Neural crest cell (in vitro differentiated cells): ENCODE data around the gene SEMA3C. TPM values are rescaled to one million over a fixed set of nuclear protein-coding genes. Genes with fewer than 3 reads are reported as not detected.
A peak's percentile ranks its signal among the peaks of the same experiment; 100 is the strongest.

Experiments
- DNase-seq: peaks from one replicate; pipeline ENCODE4 v3.0.0; 2021; ENCODE audit warnings: low read depth, mixed read lengths, low spot score
- H3K27ac Mint-ChIP-seq: one replicate; pipeline ENCODE4 v1.8.0; 2021; ENCODE audit warnings: mild to moderate bottlenecking, mixed read lengths; ENCODE audit not compliant: unreplicated experiment
- H3K27me3 Mint-ChIP-seq: 2 replicates; pipeline ENCODE4 v1.8.0; 2021; ENCODE audit warnings: low read depth, mild to moderate bottlenecking, mixed read lengths
- H3K36me3 Mint-ChIP-seq: 2 replicates; pipeline ENCODE4 v1.8.0; 2021; ENCODE audit warnings: low read depth, mild to moderate bottlenecking, mixed read lengths
- H3K4me1 Mint-ChIP-seq: 2 replicates; pipeline ENCODE4 v1.8.0; 2021; ENCODE audit warnings: mixed read lengths
- H3K4me3 Mint-ChIP-seq: one replicate; pipeline ENCODE4 v1.8.0; 2021; ENCODE audit warnings: mild to moderate bottlenecking, mixed read lengths
- H3K9me3 Mint-ChIP-seq: 2 replicates; pipeline ENCODE4 v1.8.0; 2021; ENCODE audit warnings: mixed read lengths
- CTCF ChIP-seq: fragments of 200-600 bp; sonication (generic); conservative IDR thresholded peaks from 2 replicates; pipeline ENCODE4 v1.5.0; 2021; ENCODE audit warnings: antibody characterized with exemption, mild to moderate bottlenecking
- total RNA-seq: library from RNA; stranded (reverse); gene quantifications from 2 replicates; pipeline ENCODE4 v1.2.1, GENCODE V29; 2021

Gene SEMA3C
- total RNA-seq, 1 donor from 2014 or later: 36.6 TPM

- Mint-ChIP-seq H3K36me3 (no peaks in the 10 kb centered on the region), H3K27ac (peak overlapping the region; percentile 20), H3K4me3 (peak overlapping the region; percentile 16), H3K27me3 (no peaks in the 10 kb centered on the region), H3K4me1 (peaks cover 33% of the 10 kb centered on the region), H3K9me3 (no peaks in the 10 kb centered on the region)
- DNase-seq: no peak
- no peak for TF ChIP-seq CTCF
These were observed 34.2 kb downstream of the SEMA3C start for GRCh38 chr7:80884511-80885195.

- peak overlapping the region; percentile 2 for H3K27ac Mint-ChIP-seq
- TF ChIP-seq CTCF: no peak
- peak overlapping the region; percentile 6 for H3K4me3 Mint-ChIP-seq
- H3K27me3 Mint-ChIP-seq: no peaks in the 10 kb centered on the region
- H3K9me3 Mint-ChIP-seq: no peaks in the 10 kb centered on the region
- peaks cover 42% of the 10 kb centered on the region for H3K4me1 Mint-ChIP-seq
- no peaks in the 10 kb centered on the region for H3K36me3 Mint-ChIP-seq
- no peak for DNase-seq
These were observed 35.5 kb downstream of the SEMA3C start for GRCh38 chr7:80883154-80884025.

GRCh38 chr7:80882213-80882801 is 36.5 kb downstream of the SEMA3C start:
- Mint-ChIP-seq H3K4me3 (no peak overlapping the region), H3K4me1 (peaks cover 44% of the 10 kb centered on the region), H3K27ac (no peak overlapping the region), H3K36me3 (no peaks in the 10 kb centered on the region), H3K27me3 (no peaks in the 10 kb centered on the region), H3K9me3 (no peaks in the 10 kb centered on the region)
- no peak for DNase-seq
- no peak for TF ChIP-seq CTCF

- no peaks in the 10 kb centered on the region for H3K36me3 Mint-ChIP-seq
- no peaks in the 10 kb centered on the region for H3K9me3 Mint-ChIP-seq
- H3K27me3 Mint-ChIP-seq: no peaks in the 10 kb centered on the region
- no peak for TF ChIP-seq CTCF
- no peak overlapping the region for H3K27ac Mint-ChIP-seq
- no peak for DNase-seq
- no peak overlapping the region for H3K4me3 Mint-ChIP-seq
- H3K4me1 Mint-ChIP-seq: peaks cover 49% of the 10 kb centered on the region
These were observed 37.4 kb downstream of the SEMA3C start for GRCh38 chr7:80881351-80881900.

GRCh38 chr7:80879849-80880248 is 39.0 kb downstream of the SEMA3C start:
- H3K27ac Mint-ChIP-seq: no peak overlapping the region
- H3K4me1 Mint-ChIP-seq: peaks cover 48% of the 10 kb centered on the region
- DNase-seq: no peak
- TF ChIP-seq CTCF: no peak
- no peaks in the 10 kb centered on the region for H3K36me3 Mint-ChIP-seq
- H3K9me3 Mint-ChIP-seq: no peaks in the 10 kb centered on the region
- no peak overlapping the region for H3K4me3 Mint-ChIP-seq
- H3K27me3 Mint-ChIP-seq: no peaks in the 10 kb centered on the region
